ENCODE data around the gene TAB2. TPM values are rescaled to one million over a fixed set of nuclear protein-coding genes. Genes with fewer than 3 reads are reported as not detected.

The TAB2 gene
- polyA plus RNA-seq, 1 experiment: 23.9 TPM

DNA sequence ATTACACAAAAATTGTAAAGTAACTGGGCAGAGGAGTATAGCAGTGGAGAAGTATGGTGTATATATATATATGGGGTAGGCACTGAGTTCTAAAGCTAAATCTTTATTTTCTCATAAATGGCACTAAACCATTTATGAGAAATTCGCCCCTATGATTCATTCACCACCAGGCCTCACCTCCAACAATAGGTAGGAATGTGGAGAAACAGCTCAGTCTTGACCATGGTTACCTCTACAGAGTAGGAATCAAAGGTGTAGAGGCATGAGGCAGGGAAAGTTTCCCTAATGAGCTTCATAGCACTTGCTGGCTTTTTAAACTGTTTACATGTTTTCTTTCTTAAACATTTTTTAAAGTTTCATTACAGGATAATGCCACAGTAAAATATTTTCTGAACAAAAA, 45.6 kb downstream of the TAB2 start:
- Histone ChIP-seq H3K27me3 (ENCODE audit: control insufficient read depth, insufficient read depth, low read length) (no peaks in the 10 kb centered on the region), H3K36me3 (ENCODE audit: control insufficient read depth, insufficient read depth, low read length) (no peaks in the 10 kb centered on the region), H3K4me3 (ENCODE audit: low read depth, low read length) (no peak overlapping the region)
- CTCF ChIA-PET: interaction anchor here (1.2 kb wide), 1 partner anchor 13 kb away, joined by 3 read pairs; no protein-coding TSS in a partner anchor
- POLR2A ChIA-PET: no interaction called here
- DNase-seq (ENCODE audit: low read depth): no peak
- TF ChIP-seq, protein P1, sequence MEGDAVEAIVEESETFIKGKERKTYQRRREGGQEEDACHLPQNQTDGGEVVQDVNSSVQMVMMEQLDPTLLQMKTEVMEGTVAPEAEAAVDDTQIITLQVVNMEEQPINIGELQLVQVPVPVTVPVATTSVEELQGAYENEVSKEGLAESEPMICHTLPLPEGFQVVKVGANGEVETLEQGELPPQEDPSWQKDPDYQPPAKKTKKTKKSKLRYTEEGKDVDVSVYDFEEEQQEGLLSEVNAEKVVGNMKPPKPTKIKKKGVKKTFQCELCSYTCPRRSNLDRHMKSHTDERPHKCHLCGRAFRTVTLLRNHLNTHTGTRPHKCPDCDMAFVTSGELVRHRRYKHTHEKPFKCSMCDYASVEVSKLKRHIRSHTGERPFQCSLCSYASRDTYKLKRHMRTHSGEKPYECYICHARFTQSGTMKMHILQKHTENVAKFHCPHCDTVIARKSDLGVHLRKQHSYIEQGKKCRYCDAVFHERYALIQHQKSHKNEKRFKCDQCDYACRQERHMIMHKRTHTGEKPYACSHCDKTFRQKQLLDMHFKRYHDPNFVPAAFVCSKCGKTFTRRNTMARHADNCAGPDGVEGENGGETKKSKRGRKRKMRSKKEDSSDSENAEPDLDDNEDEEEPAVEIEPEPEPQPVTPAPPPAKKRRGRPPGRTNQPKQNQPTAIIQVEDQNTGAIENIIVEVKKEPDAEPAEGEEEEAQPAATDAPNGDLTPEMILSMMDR (IDR thresholded peaks at IDR 0.05; ENCODE audit: insufficient read depth, low read depth, low read length): no peak

DNA sequence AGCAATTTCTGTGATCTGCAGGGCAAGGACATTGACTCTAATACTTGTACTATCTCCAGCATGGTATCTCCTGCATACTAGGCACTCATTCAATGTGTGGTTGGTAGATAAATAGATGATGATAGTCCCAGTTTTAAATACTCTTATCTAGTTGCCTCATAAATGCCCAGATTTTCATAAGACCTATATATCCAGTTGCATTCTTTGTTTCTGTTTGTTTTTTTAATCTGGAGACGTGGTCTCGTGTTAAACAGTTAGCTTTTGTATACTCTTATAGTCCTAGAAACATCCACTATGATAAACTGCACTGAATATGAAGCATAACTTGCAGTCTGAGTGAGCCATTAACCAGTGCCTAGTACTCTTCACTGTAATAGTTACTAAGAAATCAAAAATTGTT, 47.0 kb downstream of the TAB2 start:
- H3K27me3 ChIP-seq (ENCODE audit: control insufficient read depth, insufficient read depth, low read length): no peaks in the 10 kb centered on the region
- CTCF ChIA-PET: no interaction called here
- no peaks in the 10 kb centered on the region for H3K36me3 ChIP-seq (ENCODE audit: control insufficient read depth, insufficient read depth, low read length)
- POLR2A ChIA-PET: no interaction called here
- DNase-seq (ENCODE audit: low read depth): no peak
- TF ChIP-seq, protein P1 (IDR thresholded peaks at IDR 0.05; ENCODE audit: insufficient read depth, low read depth, low read length): no peak
- no peak overlapping the region for H3K4me3 ChIP-seq (ENCODE audit: low read depth, low read length)

DNA sequence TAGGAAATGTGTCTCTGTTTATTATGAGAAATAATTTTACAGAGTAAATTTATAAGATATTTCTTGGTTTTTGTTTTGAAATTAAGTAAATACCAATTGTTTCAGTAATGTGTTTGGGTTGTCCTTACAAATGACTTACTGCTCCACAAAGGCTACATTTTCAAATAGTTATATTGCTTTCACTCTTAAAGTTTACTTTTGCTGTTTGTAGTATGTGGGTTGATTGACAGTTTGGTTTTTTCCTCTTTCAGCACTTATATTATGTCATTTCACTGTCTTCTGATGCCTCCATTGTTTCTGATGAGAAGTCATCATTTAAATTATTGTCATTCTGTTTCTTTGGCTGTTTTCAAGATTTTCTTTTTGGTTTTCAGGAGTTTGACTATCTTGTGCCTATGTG, 47.7 kb downstream of the TAB2 start:
- TF ChIP-seq, protein P1 (IDR thresholded peaks at IDR 0.05; ENCODE audit: insufficient read depth, low read depth, low read length): no peak
- Histone ChIP-seq H3K36me3 (ENCODE audit: control insufficient read depth, insufficient read depth, low read length) (no peaks in the 10 kb centered on the region), H3K27me3 (ENCODE audit: control insufficient read depth, insufficient read depth, low read length) (no peaks in the 10 kb centered on the region), H3K4me3 (ENCODE audit: low read depth, low read length) (no peak overlapping the region)
- DNase-seq (ENCODE audit: low read depth): no peak
- ChIA-PET POLR2A (no interaction called here), CTCF (no interaction called here)

DNA sequence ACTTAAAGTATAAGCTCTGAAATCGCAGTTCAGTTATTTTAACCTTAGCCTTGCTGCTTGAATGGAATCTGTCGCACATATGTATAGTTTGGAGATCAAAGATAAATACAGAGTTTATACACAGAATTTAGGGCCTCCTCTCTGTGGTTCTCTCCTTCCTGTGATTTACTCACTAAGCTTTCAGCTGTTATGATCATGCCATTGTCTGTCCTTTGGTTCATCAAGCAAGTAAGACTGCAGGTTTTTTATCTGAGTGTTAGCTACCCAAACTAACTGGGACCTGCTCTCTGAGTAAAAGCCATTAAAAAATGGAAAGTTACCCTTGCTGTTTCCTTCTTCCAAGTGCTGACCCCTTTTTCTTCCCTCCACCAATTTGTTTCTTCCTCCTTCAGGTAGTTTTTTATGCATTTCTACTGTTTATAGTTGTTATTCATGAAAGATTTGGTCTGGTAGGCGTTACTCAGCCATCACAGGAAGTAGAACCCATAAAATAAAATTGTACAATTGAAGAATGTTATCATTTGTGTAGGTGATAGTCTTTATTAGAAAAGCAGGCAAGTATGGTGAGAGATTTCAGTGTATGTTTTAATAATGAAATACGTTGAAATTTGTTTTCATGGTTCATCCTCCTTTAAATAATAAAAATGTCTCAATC, 48.9 kb downstream of the TAB2 start:
- Histone ChIP-seq H3K27me3 (ENCODE audit: control insufficient read depth, insufficient read depth, low read length) (no peaks in the 10 kb centered on the region), H3K36me3 (ENCODE audit: control insufficient read depth, insufficient read depth, low read length) (peaks cover 2% of the 10 kb centered on the region; the same call in 1 of the 2 replicates), H3K4me3 (ENCODE audit: low read depth, low read length) (no peak overlapping the region)
- CTCF ChIA-PET: no interaction called here
- TF ChIP-seq, protein P1 (IDR thresholded peaks at IDR 0.05; ENCODE audit: insufficient read depth, low read depth, low read length): no peak
- DNase-seq (ENCODE audit: low read depth): no peak
- POLR2A ChIA-PET: no interaction called here

DNA sequence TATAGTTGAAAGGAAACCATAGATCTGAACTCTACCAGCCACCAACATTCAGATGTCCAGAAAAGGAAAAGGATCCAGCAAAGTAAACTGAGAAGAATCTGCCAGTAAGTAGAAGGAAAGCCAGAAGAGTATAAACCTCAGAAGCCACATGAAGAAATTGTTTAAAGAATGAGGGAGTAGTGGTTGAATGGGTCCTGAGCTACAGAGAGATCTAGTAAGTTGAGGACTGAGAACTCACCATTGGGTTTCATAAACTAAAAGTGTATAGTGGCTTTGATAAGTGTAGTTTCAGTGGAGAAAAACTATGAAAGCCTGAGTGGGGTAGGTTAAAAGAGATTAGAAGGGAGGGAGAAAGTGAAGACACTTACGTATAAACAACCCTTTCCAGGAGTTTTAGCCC, 50.6 kb downstream of the TAB2 start:
- peaks cover 2% of the 10 kb centered on the region; the same call in 1 of the 2 replicates for H3K36me3 ChIP-seq (ENCODE audit: control insufficient read depth, insufficient read depth, low read length)
- no peak for DNase-seq (ENCODE audit: low read depth)
- H3K27me3 ChIP-seq (ENCODE audit: control insufficient read depth, insufficient read depth, low read length): no peaks in the 10 kb centered on the region
- ChIA-PET POLR2A (no interaction called here), CTCF (no interaction called here)
- TF ChIP-seq, protein P1 (IDR thresholded peaks at IDR 0.05; ENCODE audit: insufficient read depth, low read depth, low read length): no peak
- H3K4me3 ChIP-seq (ENCODE audit: low read depth, low read length): no peak overlapping the region
